B cell (primary cell): Measurements from ENCODE around the gene CT55. TPM values are rescaled to one million over a fixed set of nuclear protein-coding genes. Genes with fewer than 3 reads are reported as not detected.
"Not testable (repeated sequence)": the region's sequence is repeated elsewhere in the genome, so short reads cannot be mapped to it uniquely, and the experiment has no call there.

ENCODE experiments used
- ATAC-seq: fragments of 200-7000 bp; cut with Tn5 transposase; one replicate; pipeline ENCODE4 v1.10.0; 2021; ENCODE audit warnings: low read depth, mild to moderate bottlenecking, moderate number of reproducible peaks, moderate library complexity
- CTCF ChIA-PET: fragments of 350-600 bp; sonication (Branson Sonifier 250); formaldehyde crosslinking; loops from one replicate; lab custom pipeline; 2021; ENCODE audit warnings: antibody characterized with exemption, inconsistent platforms; lab: Charles Lee
- POLR2A ChIA-PET: fragments of 350-600 bp; sonication (Branson Sonifier 250); formaldehyde crosslinking; loops from one replicate; lab custom pipeline; 2021; ENCODE audit warnings: antibody characterized with exemption; lab: Charles Lee
- DNase-seq: peaks from one replicate; pipeline ENCODE4 v3.0.0; 2013
- H2AFZ ChIP-seq: 2 replicates; pipeline ENCODE4 v1.6.1; 2012; ENCODE audit warnings: mild to moderate bottlenecking, low read depth, low read length; ENCODE audit not compliant: insufficient read depth, poor library complexity, severe bottlenecking
- H3K27ac ChIP-seq, 2 donors: 1 replicate in 1 of 2; 2 replicates in 1 of 2; pipeline ENCODE4 v1.5.1; 2012 to 2013; ENCODE audit warnings: low read length in 2 of 2, mild to moderate bottlenecking in 2 of 2, moderate library complexity in 1 of 2
- H3K27me3 ChIP-seq, 4 experiments: fragments of 200-600 bp in 1 of 4; sonication (generic) in 1 of 4; replicated peaks in 1 of 4; 1 replicate in 2 of 4; 2 replicates in 2 of 4; pipeline versions ENCODE4 v1.6.1 to v1.7.0; 2013 to 2016; ENCODE audit warnings: low read length in 3 of 4, mild to moderate bottlenecking in 2 of 4, mixed read lengths in 1 of 4, moderate library complexity in 1 of 4; ENCODE audit not compliant: insufficient read depth in 4 of 4, control insufficient read depth in 3 of 4; ENCODE audit errors: control extremely low read depth in 1 of 4
- H3K36me3 ChIP-seq, 2 experiments: replicated peaks in 1 of 2; 1 replicate in 1 of 2; 2 replicates in 1 of 2; pipeline versions ENCODE4 v1.6.1 to v1.7.1; 2013; ENCODE audit warnings: low read length in 1 of 2; ENCODE audit not compliant: insufficient read depth in 2 of 2, control insufficient read depth in 1 of 2; ENCODE audit errors: control extremely low read depth in 1 of 2, extremely low read depth in 1 of 2
- H3K4me1 ChIP-seq, 2 donors: fragments of 200-600 bp in 1 of 2; sonication (generic) in 1 of 2; 1 replicate in 1 of 2; 2 replicates in 1 of 2; pipeline versions ENCODE4 v1.5.1 to v1.6.1; 2013 to 2017; ENCODE audit warnings: low read length in 2 of 2; ENCODE audit not compliant: control insufficient read depth in 2 of 2, insufficient read depth in 2 of 2
- H3K4me2 ChIP-seq: replicated peaks from 2 replicates; pipeline ENCODE3; 2012; ENCODE audit warnings: mild to moderate bottlenecking, low read depth, low read length; ENCODE audit not compliant: poor library complexity, severe bottlenecking
- H3K4me3 ChIP-seq, 5 experiments: fragments of 200-600 bp in 1 of 5; sonication (generic) in 1 of 5; 1 replicate in 3 of 5; 2 replicates in 2 of 5; pipeline versions ENCODE4 v1.5.1 to v1.7.0; 2011 to 2016; ENCODE audit warnings: low read length in 4 of 5, mild to moderate bottlenecking in 4 of 5, low read depth in 2 of 5, control low read depth in 1 of 5, moderate library complexity in 1 of 5; ENCODE audit not compliant: insufficient read depth in 1 of 5; ENCODE audit errors: control extremely low read depth in 1 of 5, extremely low read depth in 1 of 5
- H3K79me2 ChIP-seq: fragments of 200-600 bp; sonication (generic); one replicate; pipeline ENCODE4 v1.6.0; 2016; ENCODE audit warnings: low read length; ENCODE audit not compliant: control insufficient read depth, insufficient read depth
- H3K9ac ChIP-seq: fragments of 200-600 bp; sonication (generic); 2 replicates; pipeline ENCODE4 v1.6.1; 2017; ENCODE audit warnings: mild to moderate bottlenecking, low read length, moderate library complexity
- H3K9me3 ChIP-seq, 3 donors: one replicate each; pipeline versions ENCODE4 v1.6.1 to v1.7.1; 2013; ENCODE audit warnings: low read length in 2 of 3; ENCODE audit not compliant: control insufficient read depth in 2 of 3, insufficient read depth in 1 of 3; ENCODE audit errors: control extremely low read depth in 1 of 3
- H4K20me1 ChIP-seq: 2 replicates; pipeline ENCODE4 v1.6.0; 2012; ENCODE audit warnings: mild to moderate bottlenecking, low read length; ENCODE audit not compliant: insufficient read depth, control insufficient read depth, poor library complexity, severe bottlenecking
- H3K27ac Mint-ChIP-seq: one replicate; pipeline ENCODE4 v1.8.0; 2021; ENCODE audit warnings: mixed read lengths
- H3K27me3 Mint-ChIP-seq: one replicate; pipeline ENCODE4 v1.8.0; 2021; ENCODE audit warnings: mixed read lengths
- H3K4me1 Mint-ChIP-seq: one replicate; pipeline ENCODE4 v1.8.0; 2021; ENCODE audit warnings: mixed read lengths
- H3K4me3 Mint-ChIP-seq: one replicate; pipeline ENCODE4 v1.8.0; 2021; ENCODE audit warnings: mixed read lengths
- H3K9me3 Mint-ChIP-seq: one replicate; pipeline ENCODE4 v1.8.0; 2022; ENCODE audit warnings: mixed read lengths; ENCODE audit not compliant: insufficient read depth
- CTCF ChIP-seq: fragments of 200-600 bp; IDR thresholded peaks from one replicate; pipeline ENCODE4 v1.8.0; 2022; ENCODE audit warnings: antibody characterized with exemption, mild to moderate bottlenecking
- EZH2 ChIP-seq: IDR thresholded peaks from 2 replicates; pipeline ENCODE4 v1.6.1; 2012; ENCODE audit warnings: borderline replicate concordance, low read depth, mild to moderate bottlenecking, moderate library complexity, low read length; ENCODE audit not compliant: insufficient read depth, poor library complexity, severe bottlenecking
- WGBS: methylation state at CpG from one replicate; pipeline ENCODE4 v1.1.5; 2013; ENCODE audit warnings: missing lambda C conversion rate; ENCODE audit not compliant: insufficient coverage; 5-methylcytosine and 5-hydroxymethylcytosine counted together
- intact Hi-C: fragments of 100-400 bp; cut with micrococcal nuclease; formaldehyde crosslinking; loops from one replicate; pipeline ENCODE4 v1.10.0; 2022
- polyA plus RNA-seq: library from polyadenylated mRNA; depleted of rRNA; stranded (reverse); fragments of >200 nt; gene quantifications from 2 replicates; pipeline ENCODE4 v1.2.3, GENCODE V29; 2012
- total RNA-seq, 2 donors: library from RNA; stranded (reverse); fragments of 120-200 nt in 1 of 2; gene quantifications; 1 replicate in 1 of 2; 2 replicates in 1 of 2; pipeline versions ENCODE4 v1.2.3 to v1.2.4, GENCODE V29; 2013 to 2022

CT55 gene
- total and polyA plus RNA-seq, 2 donors (not counting 1 experiment from before 2014, with no cell fraction given), result not detected

- Histone ChIP-seq H3K4me3 (no peak overlapping the region), H2AFZ (no peak overlapping the region), H3K9me3 (no peaks in the 10 kb centered on the region), H3K27me3 (no peaks in the 10 kb centered on the region), H4K20me1 (no peaks in the 10 kb centered on the region), H3K9ac (no peak overlapping the region), H3K4me2 (no peak overlapping the region), H3K36me3 (no peaks in the 10 kb centered on the region), H3K4me1 (no peaks in the 10 kb centered on the region), H3K79me2 (no peaks in the 10 kb centered on the region), H3K27ac (no peak overlapping the region)
- Mint-ChIP-seq H3K27me3 (peaks cover 3% of the 10 kb centered on the region), H3K4me1 (no peaks in the 10 kb centered on the region), H3K27ac (no peak overlapping the region), H3K9me3 (no peaks in the 10 kb centered on the region), H3K4me3 (no peak overlapping the region)
- ATAC-seq (no peak), DNase-seq (no peak)
- no CpG with 5 or more reads among the region's 3 CpGs for WGBS
- no peak for TF ChIP-seq EZH2
- no peak for TF ChIP-seq CTCF
- CTCF ChIA-PET, result no interaction called here
- intact Hi-C loops, result no loop called here
- POLR2A ChIA-PET, result no interaction called here
Measured at GRCh38 chrX:135168486-135168885, 2.7 kb downstream of the CT55 start.

GRCh38 chrX:135154688-135155087 is 16.5 kb downstream of the CT55 start:
- H3K9me3 Mint-ChIP-seq, H3K4me1 ChIP-seq, ATAC-seq, POLR2A ChIA-PET, H3K27me3 Mint-ChIP-seq, H3K9me3 ChIP-seq, H3K27me3 ChIP-seq, H4K20me1 ChIP-seq, H3K4me3 ChIP-seq, H2AFZ ChIP-seq, intact Hi-C loops, H3K4me3 Mint-ChIP-seq, DNase-seq, H3K27ac Mint-ChIP-seq, H3K4me2 ChIP-seq, H3K79me2 ChIP-seq, H3K4me1 Mint-ChIP-seq, H3K36me3 ChIP-seq, CTCF ChIA-PET, H3K27ac ChIP-seq, H3K9ac ChIP-seq: not testable (repeated sequence)
- no CpG with 5 or more reads among the region's 3 CpGs for WGBS

- H3K27ac Mint-ChIP-seq, H2AFZ ChIP-seq, intact Hi-C loops, H3K4me2 ChIP-seq, H3K27me3 Mint-ChIP-seq, ATAC-seq, CTCF ChIA-PET, H3K4me3 ChIP-seq, H3K9me3 Mint-ChIP-seq, H3K4me1 Mint-ChIP-seq, H3K4me3 Mint-ChIP-seq, H3K27me3 ChIP-seq, H3K79me2 ChIP-seq, H3K9ac ChIP-seq, H3K36me3 ChIP-seq, H3K9me3 ChIP-seq, H3K27ac ChIP-seq, H4K20me1 ChIP-seq, POLR2A ChIA-PET, DNase-seq, H3K4me1 ChIP-seq: not testable (repeated sequence)
- WGBS, result no CpG with 5 or more reads among the region's 6 CpGs
Measured at GRCh38 chrX:135126145-135126544, 45.1 kb downstream of the CT55 start.
